WTC11 (cell line): ENCODE measurements around the gene BLCAP. TPM values are rescaled to one million over a fixed set of nuclear protein-coding genes. Genes with fewer than 3 reads are reported as not detected.

Source experiments
- ATAC-seq: fragments of 200-7000 bp; cut with Tn5 transposase; 2 replicates; pipeline ENCODE4 v1.10.0; 2021; ENCODE audit warnings: mild to moderate bottlenecking, moderate library complexity
- CTCF ChIA-PET: fragments of 300-600 bp; sonication (Branson Sonifier 250); formaldehyde crosslinking; loops from one replicate; lab custom pipeline; 2021; ENCODE audit warnings: antibody characterized with exemption; lab: Charles Lee
- POLR2A ChIA-PET: fragments of 350-600 bp; sonication (Branson Sonifier 250); formaldehyde crosslinking; loops from one replicate; lab custom pipeline; 2021; ENCODE audit warnings: antibody characterized with exemption; lab: Charles Lee
- DNase-seq: peaks from one replicate; pipeline ENCODE4 v3.0.0; 2021; ENCODE audit warnings: low spot score
- H3K27ac Mint-ChIP-seq: 2 replicates; pipeline ENCODE4 v1.8.0; 2021; ENCODE audit warnings: mixed read lengths
- H3K27me3 Mint-ChIP-seq: 2 replicates; pipeline ENCODE4 v1.8.0; 2021; ENCODE audit warnings: low read depth, mild to moderate bottlenecking, moderate library complexity, mixed read lengths
- H3K36me3 Mint-ChIP-seq: 2 replicates; pipeline ENCODE4 v1.8.0; 2021; ENCODE audit warnings: mixed read lengths
- H3K4me1 Mint-ChIP-seq: 2 replicates; pipeline ENCODE4 v1.8.0; 2022; ENCODE audit warnings: mixed read lengths
- H3K4me3 Mint-ChIP-seq: 2 replicates; pipeline ENCODE4 v1.8.0; 2021; ENCODE audit warnings: mild to moderate bottlenecking, moderate library complexity, mixed read lengths
- H3K9me3 Mint-ChIP-seq: 2 replicates; pipeline ENCODE4 v1.8.0; 2021; ENCODE audit warnings: mixed read lengths
- ATF2 ChIP-seq: sonication (generic); formaldehyde crosslinking; IDR thresholded peaks from 2 replicates; pipeline ENCODE4 v1.8.1; 2022; ENCODE audit warnings: low read depth, missing genetic modification reagents, borderline replicate concordance
- CREB1 ChIP-seq: sonication (generic); formaldehyde crosslinking; IDR thresholded peaks from 2 replicates; pipeline ENCODE4 v1.8.0; 2023; ENCODE audit warnings: mild to moderate bottlenecking, missing genetic modification reagents
- E2F5 ChIP-seq: sonication (generic); formaldehyde crosslinking; IDR thresholded peaks from 2 replicates; pipeline ENCODE4 v1.8.1; 2022; ENCODE audit warnings: mild to moderate bottlenecking, moderate library complexity, missing genetic modification reagents
- ELF4 ChIP-seq: sonication (generic); formaldehyde crosslinking; IDR thresholded peaks from 2 replicates; pipeline ENCODE4 v1.8.1; 2022; ENCODE audit warnings: low read depth, mild to moderate bottlenecking, moderate library complexity, missing genetic modification reagents
- FOXJ3 ChIP-seq: sonication (generic); formaldehyde crosslinking; IDR thresholded peaks from 2 replicates; pipeline ENCODE4 v1.9.0; 2021; ENCODE audit warnings: missing genetic modification reagents, mild to moderate bottlenecking, borderline replicate concordance
- FOXP1 ChIP-seq: sonication (generic); formaldehyde crosslinking; IDR thresholded peaks from 2 replicates; pipeline ENCODE4 v1.8.0; 2022; ENCODE audit warnings: missing genetic modification reagents, mild to moderate bottlenecking, moderate library complexity, borderline replicate concordance
- GABPB1 ChIP-seq: sonication (generic); formaldehyde crosslinking; IDR thresholded peaks from 2 replicates; pipeline ENCODE4 v1.8.1; 2023; ENCODE audit warnings: mild to moderate bottlenecking, missing genetic modification reagents
- HMGXB4 ChIP-seq: sonication (generic); formaldehyde crosslinking; IDR thresholded peaks from 2 replicates; pipeline ENCODE4 v1.8.1; 2023; ENCODE audit warnings: mild to moderate bottlenecking, moderate library complexity, missing genetic modification reagents
- NFYB ChIP-seq: sonication (generic); formaldehyde crosslinking; conservative IDR thresholded peaks from 2 replicates; pipeline ENCODE4 v1.8.0; 2022; ENCODE audit warnings: low read depth, missing genetic modification reagents
- NR3C1 ChIP-seq: sonication (generic); formaldehyde crosslinking; conservative IDR thresholded peaks from 2 replicates; pipeline ENCODE4 v1.8.1; 2023; ENCODE audit warnings: low read depth, mild to moderate bottlenecking, missing genetic modification reagents
- PRDM15 ChIP-seq: sonication (generic); formaldehyde crosslinking; IDR thresholded peaks from 2 replicates; pipeline ENCODE4 v1.8.0; 2022; ENCODE audit warnings: missing genetic modification reagents
- RELA ChIP-seq: sonication (generic); formaldehyde crosslinking; IDR thresholded peaks from 2 replicates; pipeline ENCODE4 v1.8.1; 2022; ENCODE audit warnings: missing genetic modification reagents, mild to moderate bottlenecking, borderline replicate concordance
- SMAD4 ChIP-seq: sonication (generic); formaldehyde crosslinking; IDR thresholded peaks from 2 replicates; pipeline ENCODE4 v1.8.0; 2022; ENCODE audit warnings: mild to moderate bottlenecking, missing genetic modification reagents
- SP1 ChIP-seq: sonication (generic); formaldehyde crosslinking; conservative IDR thresholded peaks from 2 replicates; pipeline ENCODE4 v1.8.1; 2022; ENCODE audit warnings: missing genetic modification reagents
- ZNF219 ChIP-seq: sonication (generic); formaldehyde crosslinking; IDR thresholded peaks from 2 replicates; pipeline ENCODE4 v1.8.0; 2023; ENCODE audit warnings: missing genetic modification reagents, mild to moderate bottlenecking, borderline replicate concordance
- ZNF232 ChIP-seq: sonication (generic); formaldehyde crosslinking; IDR thresholded peaks from 2 replicates; pipeline ENCODE4 v1.8.0; 2022; ENCODE audit warnings: mild to moderate bottlenecking, missing genetic modification reagents
- ZNF263 ChIP-seq: sonication (generic); formaldehyde crosslinking; IDR thresholded peaks from 2 replicates; pipeline ENCODE4 v1.8.1; 2022; ENCODE audit warnings: low read depth, mild to moderate bottlenecking, moderate library complexity, missing genetic modification reagents
- ZNF281 ChIP-seq: sonication (generic); formaldehyde crosslinking; IDR thresholded peaks from 2 replicates; pipeline ENCODE4 v1.8.0; 2023; ENCODE audit warnings: mild to moderate bottlenecking, missing genetic modification reagents
- ZNF532 ChIP-seq: fragments of 250-450 bp; sonication (Bioruptor Pico); IDR thresholded peaks from 2 replicates; pipeline ENCODE4 v1.9.0; 2021; ENCODE audit warnings: mild to moderate bottlenecking, borderline replicate concordance
- total RNA-seq: library from RNA; stranded (reverse); gene quantifications from 3 replicates; pipeline ENCODE4 v1.2.3, GENCODE V29; 2021

The BLCAP gene
- total RNA-seq, 1 experiment from 2014 or later: 85.6 TPM

GRCh38 chr20:37484331-37484730, 43.3 kb downstream of the BLCAP start (continued):
- no peak for TF ChIP-seq PRDM15 (CRISPR knock-in tag)
- TF ChIP-seq E2F5 (CRISPR knock-in tag): no peak
- TF ChIP-seq SP1 (CRISPR knock-in tag): no peak
- no peak for TF ChIP-seq HMGXB4 (CRISPR knock-in tag)
- TF ChIP-seq ZNF232 (CRISPR knock-in tag): no peak
- TF ChIP-seq ZNF281 (CRISPR knock-in tag): no peak
- no peak for TF ChIP-seq SMAD4 (CRISPR knock-in tag)
- TF ChIP-seq NR3C1 (CRISPR knock-in tag): no peak
- no peak for TF ChIP-seq FOXP1 (CRISPR knock-in tag)
- TF ChIP-seq CREB1 (CRISPR knock-in tag): no peak

- Mint-ChIP-seq H3K27ac (no peak overlapping the region), H3K36me3 (peaks cover 14% of the 10 kb centered on the region), H3K4me1 (peaks cover 19% of the 10 kb centered on the region), H3K4me3 (no peak overlapping the region), H3K9me3 (peaks cover 27% of the 10 kb centered on the region), H3K27me3 (peaks cover 5% of the 10 kb centered on the region)
- no peak for ATAC-seq
- DNase-seq: no peak
- ChIA-PET CTCF (no interaction called here), POLR2A (no interaction called here)
- TF ChIP-seq ZNF219 (CRISPR knock-in tag): no peak
- no peak for TF ChIP-seq ZNF532
- no peak for TF ChIP-seq RELA (CRISPR knock-in tag)
- TF ChIP-seq ZNF263 (CRISPR knock-in tag): no peak
- TF ChIP-seq GABPB1 (CRISPR knock-in tag): no peak
- no peak for TF ChIP-seq ATF2 (CRISPR knock-in tag)
- TF ChIP-seq FOXJ3 (CRISPR knock-in tag): no peak
- no peak for TF ChIP-seq NFYB (CRISPR knock-in tag)
- no peak for TF ChIP-seq ELF4
Measured at GRCh38 chr20:37481610-37482009, 46.1 kb downstream of the BLCAP start.
